H9 (cell line): Measurements from ENCODE around the gene NTSR1. TPM values are rescaled to one million over a fixed set of nuclear protein-coding genes. Genes with fewer than 3 reads are reported as not detected.

Experiments used
- DNase-seq: peaks from one replicate; pipeline ENCODE4 v3.0.0-alpha.2; 2017
- H2AFZ ChIP-seq: one replicate; pipeline ENCODE4 v1.6.1; 2013; ENCODE audit warnings: mild to moderate bottlenecking, low read length, control low read depth, moderate library complexity
- H2AK5ac ChIP-seq: 2 replicates; pipeline ENCODE4 v1.6.1; 2013; ENCODE audit warnings: low read length, control low read depth, mixed read lengths; ENCODE audit not compliant: insufficient read length
- H2BK120ac ChIP-seq: one replicate; pipeline ENCODE4 v1.6.1; 2013; ENCODE audit warnings: low read depth, mild to moderate bottlenecking, low read length, control low read depth, inconsistent platforms; ENCODE audit not compliant: poor library complexity, severe bottlenecking
- H2BK12ac ChIP-seq: 2 replicates; pipeline ENCODE4 v1.6.1; 2013; ENCODE audit warnings: low read length, control low read depth, mixed read lengths, low read depth; ENCODE audit not compliant: insufficient read length
- H2BK15ac ChIP-seq: 2 replicates; pipeline ENCODE4 v1.6.1; 2013; ENCODE audit warnings: low read depth, low read length, control low read depth
- H2BK20ac ChIP-seq: one replicate; pipeline ENCODE4 v1.6.1; 2013; ENCODE audit warnings: low read depth, mild to moderate bottlenecking, low read length, control low read depth, inconsistent platforms; ENCODE audit not compliant: poor library complexity, severe bottlenecking
- H2BK5ac ChIP-seq: 2 replicates; pipeline ENCODE4 v1.6.1; 2013; ENCODE audit warnings: low read length, control low read depth, mixed read lengths; ENCODE audit not compliant: insufficient read length
- H3K14ac ChIP-seq: 2 replicates; pipeline ENCODE4 v1.6.1; 2013; ENCODE audit warnings: low read length, control low read depth; ENCODE audit not compliant: insufficient read depth
- H3K18ac ChIP-seq: 2 replicates; pipeline ENCODE4 v1.6.1; 2013; ENCODE audit warnings: low read depth, mild to moderate bottlenecking, mixed read lengths, low read length, control low read depth; ENCODE audit not compliant: insufficient read length
- H3K23ac ChIP-seq: 2 replicates; pipeline ENCODE4 v1.6.1; 2013; ENCODE audit warnings: low read length, control low read depth, mixed read lengths, low read depth; ENCODE audit not compliant: insufficient read length
- H3K23me2 ChIP-seq: 2 replicates; pipeline ENCODE4 v1.6.1; 2013; ENCODE audit warnings: low read depth, mild to moderate bottlenecking, mixed read lengths, low read length, control low read depth; ENCODE audit not compliant: insufficient read length, poor library complexity, severe bottlenecking
- H3K27ac ChIP-seq: 2 replicates; pipeline ENCODE4 v1.5.1; 2013; ENCODE audit warnings: low read length, control low read depth, mixed read lengths, low read depth; ENCODE audit not compliant: insufficient read length
- H3K27me3 ChIP-seq: 2 replicates; pipeline ENCODE4 v1.6.1; 2013; ENCODE audit warnings: low read length, control low read depth, inconsistent platforms; ENCODE audit not compliant: insufficient read depth
- H3K4ac ChIP-seq: 2 replicates; pipeline ENCODE4 v1.6.1; 2013; ENCODE audit warnings: low read depth, mild to moderate bottlenecking, control low read depth, inconsistent platforms, low read length, moderate library complexity
- H3K4me1 ChIP-seq: 2 replicates; pipeline ENCODE4 v1.6.1; 2013; ENCODE audit warnings: low read length, control low read depth, inconsistent platforms; ENCODE audit not compliant: insufficient read depth
- H3K4me2 ChIP-seq: 2 replicates; pipeline ENCODE4 v1.6.1; 2013; ENCODE audit warnings: low read length, control low read depth, mixed read lengths; ENCODE audit not compliant: insufficient read length, insufficient read depth
- H3K56ac ChIP-seq: 2 replicates; pipeline ENCODE4 v1.6.1; 2013; ENCODE audit warnings: low read depth, mild to moderate bottlenecking, mixed read lengths, low read length, control low read depth; ENCODE audit not compliant: insufficient read length
- H3K79me1 ChIP-seq: 2 replicates; pipeline ENCODE4 v1.6.1; 2013; ENCODE audit warnings: low read depth, mild to moderate bottlenecking, moderate library complexity, low read length, control low read depth, inconsistent platforms; ENCODE audit not compliant: insufficient read depth, poor library complexity, severe bottlenecking
- H3K79me2 ChIP-seq: 2 replicates; pipeline ENCODE4 v1.6.1; 2013; ENCODE audit warnings: low read length, control low read depth, inconsistent platforms; ENCODE audit not compliant: insufficient read depth
- H3K9ac ChIP-seq: 2 replicates; pipeline ENCODE4 v1.6.1; 2013; ENCODE audit warnings: low read length, control low read depth, mixed read lengths; ENCODE audit not compliant: insufficient read length; ENCODE audit errors: extremely low read depth
- H3K9me3 ChIP-seq: one replicate; pipeline ENCODE4 v1.6.1; 2013; ENCODE audit warnings: low read depth, low read length, inconsistent platforms; ENCODE audit not compliant: control insufficient read depth
- H3T11ph ChIP-seq: one replicate; pipeline ENCODE4 v1.6.1; 2013; ENCODE audit warnings: mild to moderate bottlenecking, low read length, control low read depth, inconsistent platforms
- H4K20me1 ChIP-seq: one replicate; pipeline ENCODE4 v1.6.1; 2013; ENCODE audit not compliant: control insufficient read depth, insufficient read length, insufficient read depth
- H4K5ac ChIP-seq: 2 replicates; pipeline ENCODE4 v1.6.1; 2013; ENCODE audit warnings: low read depth, mild to moderate bottlenecking, mixed read lengths, low read length, control low read depth; ENCODE audit not compliant: insufficient read length
- H4K8ac ChIP-seq: replicated peaks from 2 replicates; pipeline ENCODE4 v1.6.1; 2013; ENCODE audit warnings: low read length, control low read depth, mixed read lengths, low read depth; ENCODE audit not compliant: insufficient read length
- H4K91ac ChIP-seq: 2 replicates; pipeline ENCODE4 v1.6.1; 2013; ENCODE audit warnings: low read depth, mild to moderate bottlenecking, moderate library complexity, mixed read lengths, low read length, control low read depth; ENCODE audit not compliant: insufficient read length
- H3K27ac Mint-ChIP-seq, 3 experiments: 2 replicates in 2 of 3; 3 replicates in 1 of 3; pipeline ENCODE4 v1.8.0; 2020 to 2021; ENCODE audit warnings: mixed read lengths in 3 of 3, mild to moderate bottlenecking in 1 of 3, moderate library complexity in 1 of 3
- H3K27me3 Mint-ChIP-seq: 2 replicates; pipeline ENCODE4 v1.8.0; 2021; ENCODE audit warnings: low read depth, mild to moderate bottlenecking, moderate library complexity, mixed read lengths
- H3K36me3 Mint-ChIP-seq, 3 experiments: 2 replicates in 2 of 3; 3 replicates in 1 of 3; pipeline ENCODE4 v1.8.0; 2020 to 2021; ENCODE audit warnings: low read depth in 3 of 3, mixed read lengths in 3 of 3; ENCODE audit not compliant: insufficient read depth in 1 of 3
- H3K4me1 Mint-ChIP-seq, 2 experiments: 2 replicates each; pipeline ENCODE4 v1.8.0; 2020; ENCODE audit warnings: mixed read lengths in 2 of 2
- H3K4me3 Mint-ChIP-seq, 2 experiments: 2 replicates in 1 of 2; 3 replicates in 1 of 2; pipeline ENCODE4 v1.8.0; 2020 to 2021; ENCODE audit warnings: mild to moderate bottlenecking in 2 of 2, mixed read lengths in 2 of 2, moderate library complexity in 1 of 2
- H3K9me3 Mint-ChIP-seq, 2 experiments: 2 replicates in 1 of 2; 3 replicates in 1 of 2; pipeline ENCODE4 v1.8.0; 2020; ENCODE audit warnings: mild to moderate bottlenecking in 2 of 2, mixed read lengths in 2 of 2, moderate library complexity in 1 of 2
- WGBS: extraction: QIAGEN DNeasy Blood & Tissue Kit; methylation state at CpG from one replicate; pipeline ENCODE4 v1.1.7; 2013; ENCODE audit warnings: missing lambda C conversion rate, low lambda C conversion rate, mixed read lengths; ENCODE audit not compliant: insufficient read length; ENCODE audit errors: extremely low coverage; 5-methylcytosine and 5-hydroxymethylcytosine counted together
- total RNA-seq: library from RNA; stranded (reverse); gene quantifications from 2 replicates; pipeline ENCODE4 v1.2.1, GENCODE V29; 2021
- TF ChIP-seq, protein P1 (sequence below): fragments of 200-600 bp; sonication (generic); conservative IDR thresholded peaks from 3 replicates; pipeline ENCODE4 v1.8.0; 2021; ENCODE audit warnings: antibody characterized with exemption, mild to moderate bottlenecking

NTSR1 gene
- total RNA-seq, 1 experiment from 2014 or later = 0.11 TPM

DNA sequence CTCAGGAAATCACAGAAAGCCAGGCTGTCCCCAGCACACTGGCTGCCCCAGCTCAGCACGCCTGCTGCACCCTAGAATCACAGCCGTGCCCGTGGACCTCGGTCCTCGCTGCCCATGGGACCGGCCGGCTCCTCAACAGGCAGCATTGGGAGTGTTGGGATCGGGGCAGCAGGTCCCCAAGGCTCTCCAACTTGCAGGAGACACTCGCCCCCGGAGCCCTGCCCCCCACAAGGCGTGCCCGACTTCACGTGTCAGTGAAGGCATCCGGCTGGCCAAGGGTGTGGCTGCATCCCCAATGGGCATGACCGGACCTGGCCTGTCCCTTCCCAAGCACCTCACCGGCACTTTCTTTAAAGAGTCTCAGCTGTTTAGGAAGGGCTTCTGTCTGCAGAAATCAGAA lies 3.0 kb upstream of the NTSR1 start:
- TF ChIP-seq, protein P1, sequence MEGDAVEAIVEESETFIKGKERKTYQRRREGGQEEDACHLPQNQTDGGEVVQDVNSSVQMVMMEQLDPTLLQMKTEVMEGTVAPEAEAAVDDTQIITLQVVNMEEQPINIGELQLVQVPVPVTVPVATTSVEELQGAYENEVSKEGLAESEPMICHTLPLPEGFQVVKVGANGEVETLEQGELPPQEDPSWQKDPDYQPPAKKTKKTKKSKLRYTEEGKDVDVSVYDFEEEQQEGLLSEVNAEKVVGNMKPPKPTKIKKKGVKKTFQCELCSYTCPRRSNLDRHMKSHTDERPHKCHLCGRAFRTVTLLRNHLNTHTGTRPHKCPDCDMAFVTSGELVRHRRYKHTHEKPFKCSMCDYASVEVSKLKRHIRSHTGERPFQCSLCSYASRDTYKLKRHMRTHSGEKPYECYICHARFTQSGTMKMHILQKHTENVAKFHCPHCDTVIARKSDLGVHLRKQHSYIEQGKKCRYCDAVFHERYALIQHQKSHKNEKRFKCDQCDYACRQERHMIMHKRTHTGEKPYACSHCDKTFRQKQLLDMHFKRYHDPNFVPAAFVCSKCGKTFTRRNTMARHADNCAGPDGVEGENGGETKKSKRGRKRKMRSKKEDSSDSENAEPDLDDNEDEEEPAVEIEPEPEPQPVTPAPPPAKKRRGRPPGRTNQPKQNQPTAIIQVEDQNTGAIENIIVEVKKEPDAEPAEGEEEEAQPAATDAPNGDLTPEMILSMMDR = no peak
- H3K4me3 Mint-ChIP-seq = no peak overlapping the region
- H4K8ac ChIP-seq = no peak overlapping the region
- no peak overlapping the region for H3K56ac ChIP-seq
- H3K14ac ChIP-seq = no peak overlapping the region
- H2BK12ac ChIP-seq = no peak overlapping the region
- H3K4me1 ChIP-seq = no peaks in the 10 kb centered on the region
- no peak overlapping the region for H3T11ph ChIP-seq
- H3K36me3 Mint-ChIP-seq = no peaks in the 10 kb centered on the region
- H3K79me2 ChIP-seq = no peaks in the 10 kb centered on the region
- no peak overlapping the region for H4K91ac ChIP-seq
- no peak overlapping the region for H3K27ac ChIP-seq
- peaks cover 64% of the 10 kb centered on the region for H3K27me3 Mint-ChIP-seq
- no peak for DNase-seq
- H3K9me3 Mint-ChIP-seq = peaks cover 0 to 2% of the 10 kb centered on the region in 2 experiments; a peak in 1 of 5 replicates
- no peak overlapping the region for H2AK5ac ChIP-seq
- H3K4me1 Mint-ChIP-seq = peaks cover 5 to 12% of the 10 kb centered on the region in 2 experiments
- no peak overlapping the region for H3K4ac ChIP-seq
- no peak overlapping the region for H2AFZ ChIP-seq
- no peak overlapping the region for H2BK5ac ChIP-seq
- WGBS = no CpG with 5 or more reads among the region's 16 CpGs
- no peak overlapping the region for H3K27ac Mint-ChIP-seq
- H2BK15ac ChIP-seq = no peak overlapping the region
- no peak overlapping the region for H3K23ac ChIP-seq
- H2BK20ac ChIP-seq = no peak overlapping the region
- no peak overlapping the region for H4K5ac ChIP-seq
- peaks cover 15% of the 10 kb centered on the region for H3K23me2 ChIP-seq
- peaks cover 12% of the 10 kb centered on the region; the same call in 1 of the 2 replicates for H3K27me3 ChIP-seq
- no peak overlapping the region for H2BK120ac ChIP-seq
- no peaks in the 10 kb centered on the region for H3K9me3 ChIP-seq
- H3K4me2 ChIP-seq = no peak overlapping the region
- no peak overlapping the region for H3K18ac ChIP-seq
- H3K79me1 ChIP-seq = no peaks in the 10 kb centered on the region
- peaks cover 4% of the 10 kb centered on the region for H4K20me1 ChIP-seq
- H3K9ac ChIP-seq = no peak overlapping the region
